Omental fat pad (tissue), 4 donors: ENCODE measurements around the gene FAM209A. TPM values are rescaled to one million over a fixed set of nuclear protein-coding genes. Genes with fewer than 3 reads are reported as not detected.
"Not testable (repeated sequence)": the region's sequence is repeated elsewhere in the genome, so short reads cannot be mapped to it uniquely, and the experiment has no call there.

Experiments used
- ATAC-seq: fragments of 150-250 bp; one replicate; pipeline ENCODE4 v1.9.1; 2016; ENCODE audit warnings: mild to moderate bottlenecking, moderate library complexity; ENCODE audit not compliant: low FRiP score
- DNase-seq: peaks from one replicate; pipeline ENCODE4 v3.0.0-alpha.2; 2019; ENCODE audit warnings: low spot score
- total RNA-seq, 4 donors: library from RNA; depleted of rRNA; stranded (reverse); fragments of >200 nt; gene quantifications; one replicate each; pipeline ENCODE4 v1.1.0, GENCODE V29; 2016
- TF ChIP-seq, protein P1 (sequence below), 3 donors: fragments of 450-650 bp; IDR thresholded peaks; one replicate each; pipeline ENCODE4 v1.5.1; 2016 to 2017; ENCODE audit warnings: antibody characterized with exemption in 3 of 3, mild to moderate bottlenecking in 3 of 3, moderate library complexity in 2 of 3

FAM209A gene
- total RNA-seq, 4 donors from 2014 or later, result not detected

DNA sequence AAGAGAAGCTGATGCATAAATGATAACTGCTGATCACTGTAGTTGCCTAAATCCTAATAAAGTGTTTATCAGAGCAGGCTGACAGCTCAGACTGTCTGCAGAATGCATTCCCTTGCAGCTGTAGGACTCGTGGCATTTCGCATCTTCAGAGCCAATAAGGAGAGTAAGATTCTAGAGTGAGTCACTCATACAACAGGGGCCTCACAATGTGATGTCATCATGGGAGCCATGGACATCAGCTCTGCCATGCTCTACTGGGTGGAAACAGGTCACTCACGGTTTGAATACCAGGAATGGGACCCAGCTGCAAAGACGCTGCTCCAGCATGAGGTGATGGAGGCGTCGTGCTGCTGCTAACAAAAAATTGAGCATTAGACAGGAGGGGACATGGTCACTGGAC lies 15.9 kb downstream of the FAM209A start:
- no peak for DNase-seq
- TF ChIP-seq, protein P1, sequence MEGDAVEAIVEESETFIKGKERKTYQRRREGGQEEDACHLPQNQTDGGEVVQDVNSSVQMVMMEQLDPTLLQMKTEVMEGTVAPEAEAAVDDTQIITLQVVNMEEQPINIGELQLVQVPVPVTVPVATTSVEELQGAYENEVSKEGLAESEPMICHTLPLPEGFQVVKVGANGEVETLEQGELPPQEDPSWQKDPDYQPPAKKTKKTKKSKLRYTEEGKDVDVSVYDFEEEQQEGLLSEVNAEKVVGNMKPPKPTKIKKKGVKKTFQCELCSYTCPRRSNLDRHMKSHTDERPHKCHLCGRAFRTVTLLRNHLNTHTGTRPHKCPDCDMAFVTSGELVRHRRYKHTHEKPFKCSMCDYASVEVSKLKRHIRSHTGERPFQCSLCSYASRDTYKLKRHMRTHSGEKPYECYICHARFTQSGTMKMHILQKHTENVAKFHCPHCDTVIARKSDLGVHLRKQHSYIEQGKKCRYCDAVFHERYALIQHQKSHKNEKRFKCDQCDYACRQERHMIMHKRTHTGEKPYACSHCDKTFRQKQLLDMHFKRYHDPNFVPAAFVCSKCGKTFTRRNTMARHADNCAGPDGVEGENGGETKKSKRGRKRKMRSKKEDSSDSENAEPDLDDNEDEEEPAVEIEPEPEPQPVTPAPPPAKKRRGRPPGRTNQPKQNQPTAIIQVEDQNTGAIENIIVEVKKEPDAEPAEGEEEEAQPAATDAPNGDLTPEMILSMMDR (IDR thresholded peaks at IDR 0.05), result no peak
- no peak for ATAC-seq

DNA sequence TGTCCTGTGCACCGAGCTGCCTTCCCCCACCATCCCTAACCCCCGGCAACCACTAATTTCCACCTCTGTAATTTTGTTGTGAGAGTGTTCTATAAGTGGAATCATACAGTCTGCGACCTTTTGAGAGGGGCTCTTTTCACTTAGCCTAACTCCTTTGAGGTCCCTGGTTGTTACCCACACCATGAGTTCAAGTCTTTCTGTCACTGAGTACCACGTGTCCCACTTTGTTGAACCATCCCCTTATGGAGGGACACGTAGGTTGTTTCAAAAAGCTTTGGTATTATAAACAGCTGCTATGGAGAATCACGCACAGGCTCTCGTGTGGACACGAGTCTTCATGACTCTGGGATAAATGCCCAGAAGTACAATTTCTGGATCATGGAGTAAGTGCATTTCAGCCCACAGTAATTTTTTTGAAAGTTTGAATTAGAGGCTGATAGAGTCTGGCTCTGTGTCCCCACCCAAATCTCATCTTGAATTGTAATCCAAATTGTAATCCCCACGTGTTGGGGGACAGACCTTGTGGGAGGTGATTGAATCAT lies 18.0 kb downstream of the FAM209A start:
- no peak for DNase-seq
- ATAC-seq, result no peak
- TF ChIP-seq, protein P1 (IDR thresholded peaks at IDR 0.05), result no peak

DNA sequence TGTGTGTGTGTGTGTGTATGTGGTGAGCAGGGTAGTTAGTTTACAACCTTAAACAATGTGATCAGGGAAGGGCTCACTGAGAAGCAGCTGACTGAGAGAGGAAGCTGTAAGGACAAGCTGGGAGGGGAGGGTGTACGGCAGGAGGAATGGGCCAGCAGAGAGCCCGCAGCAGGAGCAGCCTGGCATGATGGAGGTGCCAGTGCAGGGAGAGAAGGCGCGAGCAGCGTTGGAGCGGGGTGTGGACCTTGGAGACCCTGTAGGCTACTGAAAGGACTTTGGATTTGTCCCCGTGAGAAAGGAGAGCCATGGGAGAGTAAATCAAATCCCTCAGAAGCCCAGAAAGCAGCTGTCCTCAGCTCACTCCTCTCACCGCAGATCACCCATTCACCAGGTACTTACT lies 27.0 kb downstream of the FAM209A start:
- ATAC-seq, result no peak
- TF ChIP-seq, protein P1 (IDR thresholded peaks at IDR 0.05), result no peak

DNA sequence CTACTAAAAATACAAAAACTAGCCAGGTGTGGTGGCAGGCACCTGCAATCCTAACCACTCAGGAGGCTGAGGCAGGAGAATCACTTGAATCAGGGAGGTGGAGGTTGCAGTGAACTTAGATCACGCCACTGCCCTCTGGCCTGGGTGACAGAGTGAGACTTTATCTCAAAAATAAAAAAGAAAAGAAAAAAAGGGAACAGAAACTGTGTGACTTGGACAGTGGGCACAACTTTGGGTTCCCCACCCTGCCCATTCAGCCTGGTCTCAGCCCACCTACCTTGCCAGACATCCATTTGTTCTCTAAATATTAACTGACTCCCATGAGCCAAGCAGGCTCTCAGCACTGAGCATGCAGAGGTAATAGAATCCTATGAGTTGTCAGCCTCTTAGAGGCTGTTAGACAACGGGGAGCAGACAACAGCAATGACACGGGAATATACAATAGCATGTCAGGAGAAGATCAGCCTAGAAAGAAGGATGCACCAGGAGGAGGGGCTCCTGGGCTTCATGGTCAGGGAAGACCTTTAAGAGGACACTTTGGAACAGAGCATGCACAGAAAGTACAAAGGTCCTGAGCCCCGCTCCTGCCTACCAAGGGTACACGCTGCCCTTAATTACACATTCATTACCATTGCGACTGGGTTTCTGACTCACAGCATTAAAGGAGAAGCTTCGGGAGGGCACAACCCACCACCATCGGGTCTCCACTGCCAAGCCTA lies 28.5 kb downstream of the FAM209A start:
- no peak for ATAC-seq

More for the DNA sequence above, 27.0 kb downstream of the FAM209A start:
- DNase-seq, result no peak

DNA sequence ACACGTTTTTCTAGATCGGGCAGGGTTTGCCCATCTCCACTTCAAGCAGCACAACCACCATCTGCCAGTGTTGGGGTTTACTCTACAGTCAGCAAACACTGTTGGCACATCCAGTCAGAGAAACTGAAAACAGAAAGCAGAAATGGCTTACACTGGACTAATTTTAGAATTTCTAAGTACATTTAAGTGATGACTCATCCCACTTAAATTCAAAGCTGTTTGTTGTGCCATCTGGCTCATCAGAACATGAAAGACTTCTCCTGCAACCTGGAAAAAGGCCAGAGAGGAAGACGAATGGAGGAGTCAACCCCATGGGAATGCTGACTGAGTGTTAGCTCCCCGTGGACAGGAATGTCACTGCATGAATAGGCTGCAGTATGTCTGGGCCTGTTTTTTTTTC lies 30.3 kb downstream of the FAM209A start:
- DNase-seq (peak; percentile 42), ATAC-seq (peak; percentile 93)
- TF ChIP-seq, protein P1 (IDR thresholded peaks at IDR 0.05), result no peak

More for the DNA sequence above, 28.5 kb downstream of the FAM209A start:
- TF ChIP-seq, protein P1 (IDR thresholded peaks at IDR 0.05), result no peak
- DNase-seq, result no peak

DNA sequence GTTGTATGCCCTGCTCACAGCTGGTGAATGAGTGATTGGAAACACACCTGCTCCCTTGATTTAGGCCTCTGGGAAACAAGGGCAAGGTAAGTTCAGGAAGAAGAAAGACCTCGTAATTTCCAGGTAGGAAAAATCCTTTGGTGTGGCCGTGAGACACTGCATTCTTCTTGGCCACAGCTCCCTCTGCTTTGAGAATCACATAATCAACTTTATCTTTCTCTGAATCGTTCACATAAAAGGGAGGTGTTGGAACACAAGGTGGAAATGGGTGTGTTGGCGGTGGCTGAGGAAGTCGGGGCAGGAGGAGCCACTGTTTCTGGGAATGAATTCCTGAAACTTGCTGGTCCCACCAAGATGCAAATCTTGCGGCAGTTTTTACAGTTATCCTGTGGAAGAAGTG lies 34.4 kb downstream of the FAM209A start:
- TF ChIP-seq, protein P1 (IDR thresholded peaks at IDR 0.05), result no peak
- no peak for DNase-seq
- no peak for ATAC-seq

DNA sequence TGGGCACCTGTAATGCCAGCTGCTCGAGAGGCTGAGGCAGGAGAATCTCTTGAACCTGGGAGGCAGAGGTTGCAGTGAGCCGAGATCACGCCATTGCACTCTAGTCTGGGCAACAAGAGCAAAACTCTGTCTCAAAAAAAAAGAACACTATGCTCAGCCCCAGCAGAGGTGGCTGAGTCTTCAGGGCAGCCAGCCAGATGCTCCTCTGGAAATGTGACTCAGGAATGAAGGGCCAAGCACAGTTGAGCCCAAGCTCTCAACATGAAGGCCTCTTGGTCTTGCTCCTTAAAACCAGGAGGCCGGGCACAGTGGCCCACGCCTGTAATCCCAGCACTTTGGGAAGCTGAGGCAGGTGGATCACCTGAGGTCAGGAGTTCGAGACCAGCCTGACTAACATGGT lies 40.0 kb downstream of the FAM209A start:
- not testable (repeated sequence) for DNase-seq, ATAC-seq
